Activated CD4-positive, alpha-beta T cell treated with anti-CD3 and anti-CD28 coated beads, Interleukin-2, amount 50 U/mL, for 1 hour (primary cell): ENCODE data around the gene PCSK4.
"Not testable (repeated sequence)": the region's sequence is repeated elsewhere in the genome, so short reads cannot be mapped to it uniquely, and the experiment has no call there.

Experiments used
- DNase-seq: peaks from one replicate; pipeline ENCODE4 v3.0.0-alpha.2; 2020

The PCSK4 gene

GRCh38 chr19:1521636-1522035, 31.5 kb upstream of the PCSK4 start:
- DNase-seq, result no peak

GRCh38 chr19:1520203-1520780, 30.1 kb upstream of the PCSK4 start:
- DNase-seq, result no peak

- DNase-seq, result not testable (repeated sequence)
Observed at GRCh38 chr19:1519802-1520201, 29.7 kb upstream of the PCSK4 start.

- no peak for DNase-seq
Observed at GRCh38 chr19:1518471-1518870, 28.3 kb upstream of the PCSK4 start.

GRCh38 chr19:1516395-1516753, 26.2 kb upstream of the PCSK4 start:
- no peak for DNase-seq

- DNase-seq, result no peak
Observed at GRCh38 chr19:1514986-1515721, 25.0 kb upstream of the PCSK4 start.

- no peak for DNase-seq
Observed at GRCh38 chr19:1514295-1514661, 24.1 kb upstream of the PCSK4 start.

- peak; percentile 68 for DNase-seq
Observed at GRCh38 chr19:1513499-1514294, 23.5 kb upstream of the PCSK4 start.

GRCh38 chr19:1512671-1513498, 22.7 kb upstream of the PCSK4 start, which contains the start of gene ADAMTSL5:
Gene ADAMTSL5 (minus strand): TSS chr19:1513019. CDS start chr19:1510943, 2,076 bp downstream.
- DNase-seq, result peak; percentile 54

- no peak for DNase-seq
Observed at GRCh38 chr19:1511318-1512317, 21.5 kb upstream of the PCSK4 start.

- no peak for DNase-seq
Observed at GRCh38 chr19:1510807-1511206, 20.7 kb upstream of the PCSK4 start.

- no peak for DNase-seq
Observed at GRCh38 chr19:1510442-1510806, 20.3 kb upstream of the PCSK4 start.

- no peak for DNase-seq
Observed at GRCh38 chr19:1509602-1510441, 19.7 kb upstream of the PCSK4 start.

GRCh38 chr19:1508507-1508856, 18.3 kb upstream of the PCSK4 start:
- no peak for DNase-seq

- DNase-seq, result peak; percentile 93
Observed at GRCh38 chr19:1507763-1508506, 17.8 kb upstream of the PCSK4 start.

- DNase-seq, result no peak
Observed at GRCh38 chr19:1507192-1507660, 17.1 kb upstream of the PCSK4 start.

- no peak for DNase-seq
Observed at GRCh38 chr19:1505991-1506881, 16.1 kb upstream of the PCSK4 start.

GRCh38 chr19:1505012-1505411, 14.9 kb upstream of the PCSK4 start:
- DNase-seq, result no peak
